Hepatocyte (in vitro differentiated cells): ENCODE measurements around the gene STRA6.

Experiments used
- EZH2phosphoT487 ChIP-seq: fragments of 200-600 bp; sonication (generic); IDR thresholded peaks from one replicate; pipeline ENCODE4 v1.6.1; 2018; ENCODE audit warnings: antibody characterized with exemption, mild to moderate bottlenecking, low read depth, moderate library complexity; ENCODE audit not compliant: unreplicated experiment, severe bottlenecking
- TF ChIP-seq, protein P1 (sequence below): fragments of 200-600 bp; sonication (generic); IDR thresholded peaks from 2 replicates; pipeline ENCODE4 v1.5.1; 2016; ENCODE audit warnings: antibody characterized with exemption, mild to moderate bottlenecking; ENCODE audit not compliant: poor library complexity

DNA sequence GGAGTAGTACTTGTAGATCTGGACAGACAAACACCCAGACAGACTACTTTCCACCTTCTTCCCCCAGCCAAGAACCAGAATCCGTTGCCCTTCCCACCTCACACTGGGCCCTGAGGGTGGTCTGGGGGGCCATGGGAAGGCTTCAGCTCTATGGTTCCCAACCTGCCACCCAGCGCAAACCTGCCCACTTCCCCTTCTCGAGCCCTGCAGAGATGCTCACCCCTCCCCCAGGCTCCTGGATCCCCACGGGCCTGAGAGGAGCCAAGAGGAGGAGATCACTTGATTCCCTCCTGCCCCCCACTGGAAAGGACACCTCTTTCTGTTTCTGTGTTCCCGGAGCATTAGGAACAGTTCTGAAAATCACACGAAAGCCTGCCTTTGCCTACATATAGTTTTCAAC, 8.7 kb downstream of the STRA6 start:
- TF ChIP-seq, protein P1, sequence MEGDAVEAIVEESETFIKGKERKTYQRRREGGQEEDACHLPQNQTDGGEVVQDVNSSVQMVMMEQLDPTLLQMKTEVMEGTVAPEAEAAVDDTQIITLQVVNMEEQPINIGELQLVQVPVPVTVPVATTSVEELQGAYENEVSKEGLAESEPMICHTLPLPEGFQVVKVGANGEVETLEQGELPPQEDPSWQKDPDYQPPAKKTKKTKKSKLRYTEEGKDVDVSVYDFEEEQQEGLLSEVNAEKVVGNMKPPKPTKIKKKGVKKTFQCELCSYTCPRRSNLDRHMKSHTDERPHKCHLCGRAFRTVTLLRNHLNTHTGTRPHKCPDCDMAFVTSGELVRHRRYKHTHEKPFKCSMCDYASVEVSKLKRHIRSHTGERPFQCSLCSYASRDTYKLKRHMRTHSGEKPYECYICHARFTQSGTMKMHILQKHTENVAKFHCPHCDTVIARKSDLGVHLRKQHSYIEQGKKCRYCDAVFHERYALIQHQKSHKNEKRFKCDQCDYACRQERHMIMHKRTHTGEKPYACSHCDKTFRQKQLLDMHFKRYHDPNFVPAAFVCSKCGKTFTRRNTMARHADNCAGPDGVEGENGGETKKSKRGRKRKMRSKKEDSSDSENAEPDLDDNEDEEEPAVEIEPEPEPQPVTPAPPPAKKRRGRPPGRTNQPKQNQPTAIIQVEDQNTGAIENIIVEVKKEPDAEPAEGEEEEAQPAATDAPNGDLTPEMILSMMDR, result no peak
- no peak for TF ChIP-seq EZH2phosphoT487
